Keratinocyte (primary cell): Measurements from ENCODE around the gene CEP85. TPM values are rescaled to one million over a fixed set of nuclear protein-coding genes. Genes with fewer than 3 reads are reported as not detected.

ENCODE experiments used
- DNase-seq: peaks from one replicate; pipeline ENCODE4 v3.0.0-alpha.2; 2011; ENCODE audit warnings: low read depth, missing footprints, low spot score
- FAIRE-seq: peaks from 2 replicates; lab custom pipeline; 2011; peaks lifted over from hg19 to GRCh38; lab: Jason Lieb, UNC
- H2AFZ ChIP-seq: 2 replicates; pipeline ENCODE4 v1.6.0; 2012; ENCODE audit warnings: low read length, control low read depth, inconsistent platforms; ENCODE audit not compliant: control insufficient read depth
- H3K27ac ChIP-seq: 2 replicates; pipeline ENCODE4 v1.5.1; 2011; ENCODE audit warnings: low read length; ENCODE audit not compliant: control insufficient read depth, insufficient read depth
- H3K27me3 ChIP-seq: 3 replicates; pipeline ENCODE4 v1.6.0; 2011; ENCODE audit warnings: low read length; ENCODE audit not compliant: control insufficient read depth, insufficient read depth; ENCODE audit errors: extremely low read depth
- H3K36me3 ChIP-seq, 2 experiments: 2 replicates in 1 of 2; 3 replicates in 1 of 2; pipeline ENCODE4 v1.5.1; 2011; ENCODE audit warnings: low read length in 2 of 2, mild to moderate bottlenecking in 1 of 2; ENCODE audit not compliant: control insufficient read depth in 2 of 2, insufficient read depth in 2 of 2; ENCODE audit errors: extremely low read depth in 1 of 2
- H3K4me1 ChIP-seq: 3 replicates; pipeline ENCODE4 v1.5.1; 2011; ENCODE audit warnings: low read length; ENCODE audit not compliant: control insufficient read depth, insufficient read depth; ENCODE audit errors: extremely low read depth
- H3K4me2 ChIP-seq: 3 replicates; pipeline ENCODE4 v1.6.0; 2011; ENCODE audit warnings: low read depth, low read length; ENCODE audit not compliant: control insufficient read depth, insufficient read depth; ENCODE audit errors: extremely low read depth
- H3K4me3 ChIP-seq, 3 experiments: fragments of 200-600 bp in 1 of 3; sonication (generic) in 1 of 3; 2 replicates in 2 of 3; 3 replicates in 1 of 3; pipeline ENCODE4 v1.5.1; 2011 to 2016; ENCODE audit warnings: low read length in 3 of 3, mild to moderate bottlenecking in 3 of 3, control low read depth in 2 of 3, inconsistent platforms in 1 of 3, low read depth in 1 of 3, mixed read lengths in 1 of 3, mixed run types in 1 of 3, moderate library complexity in 1 of 3; ENCODE audit not compliant: control insufficient read depth in 2 of 3, insufficient read depth in 2 of 3; ENCODE audit errors: extremely low read depth in 1 of 3
- H3K79me2 ChIP-seq: 2 replicates; pipeline ENCODE4 v1.6.0; 2012; ENCODE audit warnings: low read length; ENCODE audit not compliant: control insufficient read depth, insufficient read depth
- H3K9ac ChIP-seq: 3 replicates; pipeline ENCODE4 v1.6.0; 2011; ENCODE audit warnings: low read length; ENCODE audit not compliant: control insufficient read depth, insufficient read depth; ENCODE audit errors: extremely low read depth
- H3K9me1 ChIP-seq: 3 replicates; pipeline ENCODE4 v1.6.0; 2011; ENCODE audit warnings: low read length; ENCODE audit not compliant: control insufficient read depth, insufficient read depth; ENCODE audit errors: extremely low read depth
- H3K9me3 ChIP-seq: 2 replicates; pipeline ENCODE4 v1.5.1; 2012; ENCODE audit warnings: low read depth, low read length; ENCODE audit not compliant: control insufficient read depth
- H4K20me1 ChIP-seq: 3 replicates; pipeline ENCODE4 v1.6.0; 2011; ENCODE audit warnings: low read length; ENCODE audit not compliant: control insufficient read depth, insufficient read depth; ENCODE audit errors: extremely low read depth
- EZH2 ChIP-seq: IDR thresholded peaks from one replicate; pipeline ENCODE4 v1.6.1; 2012; ENCODE audit warnings: inconsistent platforms, mild to moderate bottlenecking, low read length, moderate library complexity
- dilution Hi-C: fragments of 300-500 bp; cut with MboI; formaldehyde crosslinking; loops from one replicate; pipeline ENCODE4 v1.7.0; 2020; ENCODE audit warnings: low sequenced_read_pairs; ENCODE audit not compliant: extremely low pct_ligation_motif_present
- polyA plus RNA-seq, 5 experiments: library from polyadenylated mRNA; depleted of rRNA in 3 of 5; stranded (reverse) in 3 of 5; stranded (forward) in 1 of 5; unstranded in 1 of 5; fragments of >200 nt; gene quantifications; 1 replicate in 1 of 5; 2 replicates in 3 of 5; 3 replicates in 1 of 5; pipeline versions ENCODE4 v1.2.1 to v1.2.3, GENCODE V29; 2011 to 2012; ENCODE audit warnings: missing spikeins in 2 of 5, low read depth in 1 of 5, low replicate concordance in 1 of 5
- TF ChIP-seq, protein P1 (sequence below), 3 experiments: IDR thresholded peaks in 1 of 3; conservative IDR thresholded peaks in 1 of 3; optimal IDR thresholded peaks in 1 of 3; 2 replicates in 2 of 3; 3 replicates in 1 of 3; pipeline versions ENCODE3 to v1.5.1; 2011; ENCODE audit warnings: low read length in 3 of 3, mild to moderate bottlenecking in 3 of 3, moderate library complexity in 2 of 3, control low read depth in 1 of 3, inconsistent platforms in 1 of 3; ENCODE audit not compliant: insufficient read depth in 2 of 3; ENCODE audit errors: extremely low read depth in 1 of 3

The CEP85 gene
- polyA plus RNA-seq, 1 donor (not counting 4 experiments of a cell fraction or from before 2014, with no cell fraction given), result 17.0 TPM

GRCh38 chr1:26295194-26296138, 61.5 kb downstream of the CEP85 start:
- H3K79me2 ChIP-seq, result no peaks in the 10 kb centered on the region
- DNase-seq (no peak), FAIRE-seq (no peak)
- no peaks in the 10 kb centered on the region for H3K27me3 ChIP-seq
- no peak overlapping the region for H3K27ac ChIP-seq
- no peaks in the 10 kb centered on the region for H3K9me1 ChIP-seq
- H3K4me2 ChIP-seq, result no peak overlapping the region
- peaks cover 0 to 2% of the 10 kb centered on the region in 2 experiments for H3K36me3 ChIP-seq
- no peaks in the 10 kb centered on the region for H3K9me3 ChIP-seq
- H3K9ac ChIP-seq, result no peak overlapping the region
- H3K4me3 ChIP-seq, result no peak overlapping the region
- dilution Hi-C loops, result no loop called here
- TF ChIP-seq, protein P1, sequence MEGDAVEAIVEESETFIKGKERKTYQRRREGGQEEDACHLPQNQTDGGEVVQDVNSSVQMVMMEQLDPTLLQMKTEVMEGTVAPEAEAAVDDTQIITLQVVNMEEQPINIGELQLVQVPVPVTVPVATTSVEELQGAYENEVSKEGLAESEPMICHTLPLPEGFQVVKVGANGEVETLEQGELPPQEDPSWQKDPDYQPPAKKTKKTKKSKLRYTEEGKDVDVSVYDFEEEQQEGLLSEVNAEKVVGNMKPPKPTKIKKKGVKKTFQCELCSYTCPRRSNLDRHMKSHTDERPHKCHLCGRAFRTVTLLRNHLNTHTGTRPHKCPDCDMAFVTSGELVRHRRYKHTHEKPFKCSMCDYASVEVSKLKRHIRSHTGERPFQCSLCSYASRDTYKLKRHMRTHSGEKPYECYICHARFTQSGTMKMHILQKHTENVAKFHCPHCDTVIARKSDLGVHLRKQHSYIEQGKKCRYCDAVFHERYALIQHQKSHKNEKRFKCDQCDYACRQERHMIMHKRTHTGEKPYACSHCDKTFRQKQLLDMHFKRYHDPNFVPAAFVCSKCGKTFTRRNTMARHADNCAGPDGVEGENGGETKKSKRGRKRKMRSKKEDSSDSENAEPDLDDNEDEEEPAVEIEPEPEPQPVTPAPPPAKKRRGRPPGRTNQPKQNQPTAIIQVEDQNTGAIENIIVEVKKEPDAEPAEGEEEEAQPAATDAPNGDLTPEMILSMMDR (optimal IDR thresholded peaks at IDR 0.05 in 1 of 3, IDR thresholded peaks at IDR 0.05 in 1 of 3, conservative IDR thresholded peaks at IDR 0.05 in 1 of 3; ENCODE audit: extremely low read depth in 1 of 3, insufficient read depth in 2 of 3, low read length in 3 of 3), result no peak
- TF ChIP-seq EZH2, result no peak
- peaks cover 13% of the 10 kb centered on the region for H3K4me1 ChIP-seq
- no peaks in the 10 kb centered on the region for H4K20me1 ChIP-seq
- H2AFZ ChIP-seq, result no peak overlapping the region

GRCh38 chr1:26296340-26297056, 62.5 kb downstream of the CEP85 start:
- FAIRE-seq, result no peak
- no peak for DNase-seq
- Histone ChIP-seq H3K4me1 (peaks cover 13% of the 10 kb centered on the region), H2AFZ (no peak overlapping the region), H3K9me3 (no peaks in the 10 kb centered on the region), H4K20me1 (no peaks in the 10 kb centered on the region), H3K4me2 (no peak overlapping the region), H3K4me3 (no peak overlapping the region), H3K36me3 (peaks cover 0 to 2% of the 10 kb centered on the region in 2 experiments), H3K9ac (no peak overlapping the region), H3K27ac (no peak overlapping the region), H3K9me1 (no peaks in the 10 kb centered on the region), H3K27me3 (no peaks in the 10 kb centered on the region), H3K79me2 (no peaks in the 10 kb centered on the region)
- dilution Hi-C loops, result no loop called here
- TF ChIP-seq EZH2, result no peak
- TF ChIP-seq, protein P1 (optimal IDR thresholded peaks at IDR 0.05 in 1 of 3, IDR thresholded peaks at IDR 0.05 in 1 of 3, conservative IDR thresholded peaks at IDR 0.05 in 1 of 3; ENCODE audit: extremely low read depth in 1 of 3, insufficient read depth in 2 of 3, low read length in 3 of 3), result no peak
